Endothelial cell of hepatic sinusoid (primary cell): ENCODE results near the gene CHN1.

Experiments used
- in situ Hi-C: cut with HindIII; loops from 2 replicates; pipeline ENCODE4 v1.10.0; 2017; ENCODE audit warnings: low sequenced_read_pairs

Gene CHN1

DNA sequence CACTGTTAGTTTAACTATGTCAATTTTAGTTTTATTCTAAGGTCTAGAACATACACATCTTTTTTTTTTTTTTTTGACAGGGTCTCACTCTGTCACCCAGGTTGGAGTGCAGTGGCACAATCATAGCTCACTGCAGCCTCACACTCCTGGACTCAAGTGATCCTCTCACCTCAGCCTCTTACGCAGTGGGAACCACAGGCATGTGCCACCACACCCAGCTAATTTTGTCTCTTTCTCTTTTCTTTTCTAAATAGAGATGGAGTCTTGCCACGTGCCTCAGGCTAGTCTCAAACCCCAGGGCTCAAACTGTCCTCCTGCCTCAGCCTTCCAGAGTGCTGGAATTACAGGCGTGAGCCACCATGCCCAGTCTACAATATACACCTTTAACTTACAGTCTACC is 171.4 kb downstream of the CHN1 start:
- in situ Hi-C loops: no loop called here

DNA sequence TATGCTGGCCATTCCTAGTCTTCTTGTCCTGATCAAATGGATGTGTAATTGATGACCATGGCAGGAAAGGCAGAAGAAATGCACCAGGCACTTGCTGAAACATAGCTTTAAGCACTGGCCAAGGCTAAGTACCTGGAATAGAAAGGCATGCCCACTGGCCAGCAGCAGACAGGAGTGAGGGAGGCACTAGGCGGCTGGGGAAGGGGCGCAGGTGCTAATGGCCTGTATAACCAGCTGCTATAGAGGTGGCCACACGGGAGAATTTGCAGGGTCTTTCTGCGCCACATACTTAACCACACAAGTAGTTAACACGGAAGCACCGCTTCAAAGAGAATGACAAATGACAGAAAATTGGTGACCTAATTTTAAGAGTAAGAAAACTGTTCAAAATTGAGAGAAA is 174.6 kb downstream of the CHN1 start:
- in situ Hi-C loops: no loop called here

DNA sequence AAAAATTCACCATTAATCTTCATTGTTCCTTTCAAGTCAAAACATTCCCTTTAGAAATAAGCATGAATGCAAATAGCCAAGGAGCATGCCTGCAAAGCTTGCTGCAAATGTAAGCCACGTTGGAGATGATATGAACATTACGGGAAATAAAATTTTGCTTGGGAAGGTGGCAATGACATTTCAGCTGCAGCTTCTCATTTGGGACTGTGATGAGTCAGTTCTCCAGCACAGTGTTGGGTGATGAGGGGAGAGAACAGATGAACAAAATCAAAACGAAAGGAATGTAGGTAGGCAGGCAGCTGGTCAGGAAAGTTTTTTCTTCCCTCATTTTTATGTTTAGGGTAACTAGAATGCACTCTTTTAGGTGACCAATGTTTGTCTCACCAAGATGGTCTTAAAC is 175.6 kb downstream of the CHN1 start:
- in situ Hi-C loops: no loop called here

DNA sequence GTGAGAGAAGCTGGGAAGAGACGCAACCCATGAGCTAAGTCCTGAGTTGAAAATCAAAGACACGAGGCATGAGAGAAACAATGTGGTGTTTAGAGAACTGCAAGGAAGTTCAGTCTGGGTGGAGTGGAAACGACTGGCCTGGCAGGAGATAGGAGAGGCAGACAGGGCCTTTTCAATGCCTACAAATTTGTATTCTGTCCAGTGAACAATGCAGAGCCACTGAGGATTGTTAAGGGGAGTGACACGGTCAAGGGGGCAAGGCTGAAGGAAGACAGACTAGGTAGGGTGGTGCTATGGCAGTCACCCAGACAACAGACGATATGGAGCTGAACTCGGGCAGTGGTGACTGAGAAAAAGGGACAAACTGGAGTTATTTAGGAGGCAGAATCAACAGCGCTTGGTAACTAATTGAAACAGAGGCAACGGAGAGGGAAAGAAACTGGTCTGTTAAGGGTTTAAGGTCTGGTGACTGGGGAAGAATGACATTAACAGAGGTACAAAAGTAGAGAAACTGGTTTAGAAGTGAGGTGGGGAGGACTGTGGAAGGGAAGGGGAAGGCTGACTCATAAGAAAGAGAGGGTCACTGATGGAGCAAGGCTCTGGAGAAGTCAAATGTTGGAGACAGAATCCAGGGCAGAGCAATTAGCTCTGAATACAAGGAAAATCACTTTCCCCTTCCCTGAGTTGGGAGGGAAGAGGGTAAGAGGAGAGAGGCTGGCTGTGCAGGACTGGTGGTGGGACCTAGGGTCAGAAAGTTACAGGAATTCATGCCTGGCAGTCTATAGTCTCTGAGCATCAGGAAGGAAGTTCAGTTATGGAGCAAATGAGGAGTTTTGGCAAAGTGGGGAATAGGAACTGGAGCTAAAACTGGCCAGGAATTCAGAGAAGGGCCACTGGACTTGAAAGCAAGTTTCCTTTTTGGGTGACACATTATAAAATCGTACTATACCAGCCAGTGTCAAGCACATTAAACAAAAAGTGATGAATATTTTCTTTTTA is 177.5 kb downstream of the CHN1 start:
- in situ Hi-C loops: no loop called here

DNA sequence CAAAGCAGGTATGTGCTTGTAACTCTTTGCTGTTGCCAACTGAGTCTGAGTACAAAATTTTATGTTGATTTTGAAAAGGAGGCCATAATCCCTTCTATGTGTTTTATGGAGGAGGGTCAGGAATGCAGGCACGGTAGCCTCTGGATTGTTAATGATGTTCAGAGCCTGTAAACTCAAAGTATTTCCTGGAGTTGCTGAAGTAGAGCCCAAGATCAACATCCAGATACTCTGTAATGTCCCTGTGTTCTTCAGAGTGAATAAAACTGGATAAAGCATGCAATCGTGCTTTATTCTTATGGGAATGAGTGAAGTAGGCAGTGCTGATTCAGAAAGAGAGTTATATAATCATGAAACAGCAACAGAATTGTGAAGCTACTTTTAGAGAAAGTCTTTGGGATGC is 179.1 kb downstream of the CHN1 start:
- in situ Hi-C loops: no loop called here

GRCh38 chr2:174824068-174824467 is 181.1 kb downstream of the CHN1 start:
- in situ Hi-C loops: no loop called here

DNA sequence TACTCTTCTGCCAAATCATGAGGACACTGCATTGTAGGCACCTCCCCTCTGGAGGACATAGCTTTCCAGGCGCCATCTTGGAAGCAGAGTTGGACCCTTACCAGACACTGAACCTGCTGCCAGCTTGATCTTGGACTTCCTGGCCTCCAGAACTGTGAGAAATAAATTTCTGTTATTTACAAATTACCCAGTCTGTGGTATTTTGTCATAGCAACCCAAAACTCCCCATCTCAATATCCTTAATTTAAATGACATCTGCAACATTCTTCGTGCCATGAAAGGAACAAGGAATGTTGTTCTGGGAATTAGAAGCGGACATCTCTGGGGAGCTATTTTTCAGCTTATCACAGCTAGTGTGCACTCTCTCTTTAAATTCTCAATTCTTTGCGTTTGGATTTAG is 183.6 kb downstream of the CHN1 start:
- in situ Hi-C loops: no loop called here

- in situ Hi-C loops: no loop called here
Observed at GRCh38 chr2:174820361-174820760, 184.8 kb downstream of the CHN1 start.

- in situ Hi-C loops: no loop called here
Observed at GRCh38 chr2:174815526-174815925, 189.7 kb downstream of the CHN1 start.

- in situ Hi-C loops: no loop called here
Observed at GRCh38 chr2:174812037-174812436, 193.1 kb downstream of the CHN1 start.

- in situ Hi-C loops: no loop called here
Observed at GRCh38 chr2:174807931-174808330, 197.2 kb downstream of the CHN1 start.

GRCh38 chr2:174805803-174806202 is 199.4 kb downstream of the CHN1 start:
- in situ Hi-C loops: no loop called here

DNA sequence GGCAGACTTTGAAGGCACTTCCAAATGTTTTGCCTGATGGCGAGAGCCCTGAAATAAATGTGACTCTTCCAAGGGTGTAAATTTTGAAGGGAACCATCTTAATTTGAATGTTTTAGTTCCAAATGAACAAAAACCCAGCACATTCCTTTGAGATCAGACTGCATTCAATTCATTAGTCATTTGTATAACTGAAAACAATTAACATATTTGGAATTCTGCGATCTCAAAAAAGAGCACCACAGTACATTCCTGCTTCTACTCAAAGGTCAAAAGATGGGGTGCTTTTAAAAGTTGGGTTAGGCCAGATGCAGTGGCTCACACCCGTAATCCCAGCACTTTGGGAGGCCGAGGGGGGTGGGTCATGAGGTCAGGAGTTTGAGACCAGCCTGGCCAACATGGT is 202.7 kb downstream of the CHN1 start:
- in situ Hi-C loops: no loop called here

DNA sequence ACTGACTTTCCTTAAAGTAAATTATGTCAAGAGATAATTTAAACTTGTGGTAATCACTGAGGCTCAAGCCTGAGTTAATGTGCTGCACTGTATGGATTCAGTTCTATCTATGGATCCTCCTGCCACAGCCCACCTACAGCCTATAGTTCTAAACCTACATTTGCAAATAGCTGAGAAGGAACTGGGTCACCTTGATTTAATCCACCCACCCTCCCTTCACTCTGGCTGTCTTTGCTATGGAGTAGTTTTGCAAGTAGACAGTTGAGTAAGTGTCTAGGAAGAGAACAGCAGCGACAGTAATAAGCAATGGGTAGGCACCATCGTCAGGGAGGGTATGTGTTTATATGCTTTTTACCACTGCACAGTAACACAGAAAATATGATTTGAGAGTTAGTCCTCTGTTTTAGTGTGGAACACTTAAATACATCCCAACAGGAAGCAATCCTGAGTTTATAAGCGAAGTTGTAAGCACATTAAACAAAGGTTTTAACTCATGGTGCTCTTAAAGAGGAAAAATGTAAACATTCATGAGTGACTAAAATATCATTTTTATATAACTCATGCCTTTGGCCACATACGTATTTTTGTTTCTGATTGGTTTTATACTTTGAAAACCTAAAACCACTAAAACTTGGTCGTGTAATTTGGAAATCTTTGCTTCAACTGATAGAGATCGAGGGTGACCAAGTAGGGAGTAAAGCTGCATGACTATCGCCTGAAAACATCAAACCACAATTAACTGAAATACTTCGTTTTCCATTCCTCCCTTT is 204.6 kb downstream of the CHN1 start:
- in situ Hi-C loops: no loop called here

- in situ Hi-C loops: no loop called here
Observed at GRCh38 chr2:174798801-174799200, 206.4 kb downstream of the CHN1 start.

DNA sequence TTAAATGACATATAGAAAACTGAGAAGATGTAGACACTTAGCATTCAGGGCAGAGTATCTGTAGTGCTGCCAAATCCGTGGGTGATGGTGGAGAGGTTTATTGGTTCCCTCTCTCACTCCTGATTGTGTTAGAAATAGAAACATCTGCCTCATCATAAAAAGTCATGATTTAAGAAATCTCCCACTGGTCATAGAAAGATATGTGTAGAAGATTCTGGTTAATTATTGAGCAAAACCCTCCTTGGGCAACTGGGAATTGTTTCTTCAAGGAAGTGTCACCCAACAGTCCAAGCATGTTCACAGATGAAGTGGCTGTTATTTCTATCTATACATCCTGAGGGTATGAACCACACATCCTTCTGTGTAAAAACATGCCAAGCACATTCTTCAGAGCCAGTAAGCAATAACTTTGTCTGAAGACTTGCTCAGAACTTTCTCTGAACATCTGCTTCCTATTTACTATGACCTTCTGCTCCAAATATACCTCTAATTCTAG is 207.4 kb downstream of the CHN1 start:
- in situ Hi-C loops: no loop called here

GRCh38 chr2:174796319-174796771 is 208.8 kb downstream of the CHN1 start:
- in situ Hi-C loops: no loop called here

DNA sequence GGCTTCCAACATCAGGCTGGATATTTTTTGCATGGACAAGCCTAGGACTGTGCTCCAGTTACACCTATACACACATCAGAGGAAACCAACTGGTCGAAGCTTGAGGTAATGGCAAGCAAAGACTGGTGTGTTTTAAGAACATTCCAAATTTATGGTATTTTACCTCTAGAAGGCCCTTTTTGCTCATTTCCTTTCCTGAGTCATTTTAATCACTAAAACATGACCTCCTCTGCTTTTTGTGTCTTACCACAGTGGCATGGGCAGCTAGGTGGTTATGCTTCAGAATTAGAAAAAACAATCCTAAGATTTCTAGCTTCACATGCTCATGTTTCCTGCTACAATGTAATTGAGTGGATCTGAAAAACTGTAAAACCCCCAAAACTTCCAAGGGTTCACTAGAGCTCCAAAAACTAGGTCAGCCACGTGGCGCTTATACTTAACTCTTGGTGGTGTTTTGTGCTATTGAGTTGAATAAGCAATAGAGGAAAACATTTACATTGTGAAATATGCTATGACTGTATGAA is 210.3 kb downstream of the CHN1 start:
- in situ Hi-C loops: no loop called here

GRCh38 chr2:174792309-174793025 is 212.7 kb downstream of the CHN1 start:
- in situ Hi-C loops: no loop called here

GRCh38 chr2:174791746-174792280 is 213.4 kb downstream of the CHN1 start:
- in situ Hi-C loops: no loop called here
